K562 (cell line): Measurements from ENCODE around the gene PPP1R37. TPM values are rescaled to one million over a fixed set of nuclear protein-coding genes. Genes with fewer than 3 reads are reported as not detected.
A peak's percentile ranks its signal among the peaks of the same experiment; 100 is the strongest.

ENCODE experiments used
- CHD7 ChIP-seq: fragments of 200-600 bp; sonication (generic); IDR thresholded peaks from one replicate; pipeline ENCODE4 v1.6.1; 2012; ENCODE audit warnings: mild to moderate bottlenecking, low read depth, low read length, inconsistent platforms
- ELK3 ChIP-seq: fragments of 450-650 bp; formaldehyde crosslinking; IDR thresholded peaks from 2 replicates; pipeline ENCODE4 v1.4.0; 2020; ENCODE audit warnings: mild to moderate bottlenecking
- MAZ ChIP-seq, 2 experiments: fragments of 450-650 bp in 1 of 2; sonication (generic) in 1 of 2; formaldehyde crosslinking; IDR thresholded peaks in 1 of 2; conservative IDR thresholded peaks in 1 of 2; 2 replicates each; pipeline versions ENCODE4 v1.4.0 to v1.5.0; 2020; ENCODE audit warnings: mild to moderate bottlenecking in 1 of 2, missing genetic modification reagents in 1 of 2
- POU5F1 ChIP-seq: fragments of 150-350 bp; IDR thresholded peaks from 2 replicates; pipeline ENCODE4 v1.6.1; 2014; ENCODE audit warnings: borderline replicate concordance, low read length, low read depth, mild to moderate bottlenecking; ENCODE audit not compliant: partially characterized antibody
- SMARCE1 ChIP-seq: fragments of 450-650 bp; IDR thresholded peaks from 2 replicates; pipeline ENCODE4 v1.7.1; 2016; ENCODE audit warnings: mild to moderate bottlenecking
- YY1 ChIP-seq, 3 experiments: IDR thresholded peaks; 2 replicates each; pipeline ENCODE4 v1.6.1; 2011; ENCODE audit warnings: low read length in 2 of 3, mild to moderate bottlenecking in 2 of 3, moderate library complexity in 2 of 3, borderline replicate concordance in 1 of 3, control low read depth in 1 of 3, low read depth in 1 of 3; ENCODE audit not compliant: insufficient read depth in 3 of 3, insufficient replicate concordance in 2 of 3, control insufficient read depth in 1 of 3, insufficient read length in 1 of 3; ENCODE audit errors: extremely low read depth in 1 of 3
- ZBED1 ChIP-seq: IDR thresholded peaks from 2 replicates; pipeline ENCODE4 v1.6.1; 2014
- ZNF316 ChIP-seq: fragments of 450-650 bp; IDR thresholded peaks from 2 replicates; pipeline ENCODE4 v1.6.1; 2016
- polyA plus RNA-seq, 8 experiments: library from polyadenylated mRNA; depleted of rRNA in 4 of 8; stranded (reverse) in 5 of 8; unstranded in 3 of 8; fragments of >200 nt; fragmentation: Nextera tagmentation in 2 of 8; fragmentation: Illumina TruSeq in 1 of 8; extraction: Ambion mirVana in 2 of 8; extraction: Trizol in 1 of 8; gene quantifications; 2 replicates each; pipeline versions ENCODE4 v1.2.1 to v1.2.3, GENCODE V29; 2011 to 2014; ENCODE audit warnings: inconsistent platforms in 1 of 8, missing spikeins in 1 of 8
- total RNA-seq, 7 experiments: library from RNA; depleted of rRNA in 6 of 7; stranded (reverse); fragments of >200 nt in 6 of 7; fragmentation: Illumina TruSeq in 2 of 7; extraction: Trizol in 2 of 7; gene quantifications; 2 replicates each; pipeline versions ENCODE4 v1.2.1 to v1.2.3, GENCODE V29; 2011 to 2021; ENCODE audit warnings: low replicate concordance in 1 of 7
- TF ChIP-seq, protein P1 (sequence below): fragments of 250-450 bp; sonication (Bioruptor Pico); IDR thresholded peaks from 2 replicates; pipeline ENCODE4 v1.5.0; 2021; ENCODE audit warnings: mild to moderate bottlenecking, moderate library complexity

PPP1R37 gene
- total and polyA plus RNA-seq, 9 of the 15 experiments (the other 6 are each of a cell fraction or from before 2014, with no cell fraction given) = 0.04 to 20.3 (median 7.3) TPM

DNA sequence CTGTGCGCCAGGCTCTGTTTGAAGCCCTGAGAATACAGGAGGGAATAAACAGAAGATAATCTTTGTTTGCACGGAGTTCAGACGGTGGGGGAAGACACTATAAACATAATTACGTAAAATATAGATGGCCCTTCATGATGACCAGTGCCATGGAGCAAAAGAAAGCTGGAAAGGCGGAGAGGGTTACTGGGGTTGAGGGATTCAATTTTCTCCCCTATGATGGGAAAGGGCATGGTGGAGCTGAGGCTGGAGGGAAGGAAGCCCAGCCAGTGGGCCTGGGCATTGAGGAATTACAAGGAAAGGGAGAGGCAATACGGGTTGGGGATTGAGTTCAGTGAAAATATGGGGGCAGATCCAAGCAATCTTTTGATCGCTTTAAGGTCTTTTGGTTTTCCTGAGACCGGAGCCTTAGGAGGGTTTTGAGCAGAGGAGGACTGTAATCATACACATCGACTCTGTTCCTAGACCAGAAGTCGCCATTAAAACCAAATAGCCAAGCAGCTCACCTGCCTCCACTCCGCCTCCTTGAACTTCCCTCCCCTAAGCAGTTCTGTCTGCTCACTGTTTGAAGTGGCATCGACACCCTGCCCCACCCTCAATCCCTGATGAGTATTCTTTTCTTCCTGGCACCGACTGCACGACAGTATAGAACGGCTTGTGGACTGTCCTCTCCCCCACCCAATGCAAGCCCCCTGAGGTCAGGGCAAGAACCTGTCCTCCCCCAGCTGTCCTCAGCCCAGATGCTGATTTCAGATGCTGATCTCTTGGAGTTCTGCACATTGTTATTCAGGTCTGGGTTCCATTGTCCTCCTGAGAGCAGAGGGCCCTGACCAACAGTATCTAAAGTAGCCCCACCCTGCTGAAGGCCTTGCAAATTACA, 15.9 kb upstream of the PPP1R37 start (continued):
- no peak for TF ChIP-seq POU5F1
- peak in 1 of 3 experiments; percentile 23 for TF ChIP-seq YY1 (IDR thresholded peaks at IDR 0.05; ENCODE audit: borderline replicate concordance in 1 of 3, control insufficient read depth in 1 of 3, extremely low read depth in 1 of 3, insufficient read depth in 3 of 3, insufficient read length in 1 of 3, insufficient replicate concordance in 2 of 3, low read depth in 1 of 3, low read length in 2 of 3)
- TF ChIP-seq CHD7 = no peak
- 0 out of 2 replicates have a peak, but pooled peaks have one; percentile 4 for TF ChIP-seq SMARCE1
- TF ChIP-seq ZNF316 = peak; percentile 60
- TF ChIP-seq ELK3 (CRISPR knock-in tag) = no peak
- no peak for TF ChIP-seq MAZ (CRISPR knock-in tag; conservative IDR thresholded peaks at IDR 0.05 in 1 of 2, IDR thresholded peaks at IDR 0.05 in 1 of 2)
- TF ChIP-seq, protein P1, sequence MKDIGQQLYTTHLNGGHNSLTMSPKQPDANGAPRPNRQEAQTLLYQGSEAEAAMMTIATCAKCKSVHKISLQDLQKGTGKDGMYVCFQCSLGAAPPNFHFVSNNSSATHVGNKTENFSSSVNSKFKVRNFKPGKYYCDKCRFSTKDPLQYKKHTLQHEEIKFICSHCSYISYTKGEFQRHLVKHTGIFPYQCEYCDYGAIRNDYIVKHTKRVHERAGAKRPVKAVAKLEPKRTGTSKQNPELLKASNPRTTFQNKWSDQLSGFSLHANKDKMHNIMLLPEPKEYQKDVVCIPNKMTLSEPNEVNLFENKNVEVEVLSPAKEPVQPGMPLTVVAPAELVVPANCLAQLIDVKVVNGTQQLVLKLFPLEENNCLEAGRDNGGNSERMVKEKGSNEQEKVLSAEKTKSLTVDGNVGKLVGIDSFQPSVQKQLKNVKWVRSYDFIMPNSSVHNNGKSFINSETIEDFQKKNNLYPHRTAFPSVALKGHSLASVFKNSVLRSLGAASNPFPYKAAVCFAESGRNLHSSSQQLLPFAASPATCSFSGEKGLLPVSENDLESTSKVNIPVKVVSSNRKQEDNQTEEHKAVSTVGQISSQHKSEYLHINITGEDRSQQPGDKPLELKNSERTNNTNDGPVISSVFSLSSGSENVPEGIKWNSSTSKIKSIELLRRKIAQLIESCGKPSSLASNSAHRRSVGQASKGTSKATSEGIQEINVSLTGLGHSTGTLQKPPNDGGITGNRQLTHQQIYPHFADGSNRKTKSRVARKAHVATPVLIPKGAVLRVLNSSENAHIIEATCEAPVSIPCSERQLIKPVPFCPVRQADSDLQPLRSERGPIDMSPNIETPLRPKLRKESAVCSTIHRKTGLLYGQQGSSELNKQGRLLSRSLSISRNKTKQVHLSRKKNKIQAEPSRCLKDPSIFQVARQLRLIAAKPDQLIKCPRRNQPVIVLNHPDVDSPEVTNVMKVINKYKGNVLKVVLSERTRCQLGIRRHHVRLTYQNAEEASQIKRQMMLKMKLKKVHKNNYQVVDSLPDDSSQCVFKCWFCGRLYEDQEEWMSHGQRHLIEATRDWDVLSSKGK (CRISPR knock-in tag) = no peak
- TF ChIP-seq ZBED1 = no peak
